Trophoblast cell (in vitro differentiated cells and primary cell): ENCODE measurements around the gene PNCK.

Source experiments
- DNase-seq, 2 donors: peaks; one replicate each; pipeline ENCODE4 v3.0.0-alpha.2; 2016
- H2AFZ ChIP-seq: 2 replicates; pipeline ENCODE4 v1.6.1; 2013; ENCODE audit warnings: low read length, moderate library complexity, mild to moderate bottlenecking; ENCODE audit not compliant: insufficient read depth, poor library complexity
- H2AK5ac ChIP-seq: 2 replicates; pipeline ENCODE4 v1.6.1; 2013; ENCODE audit warnings: mild to moderate bottlenecking, low read length
- H2BK120ac ChIP-seq: 2 replicates; pipeline ENCODE4 v1.6.1; 2013; ENCODE audit warnings: low read length, mild to moderate bottlenecking, moderate library complexity; ENCODE audit not compliant: insufficient read depth, poor library complexity
- H2BK12ac ChIP-seq: 2 replicates; pipeline ENCODE4 v1.6.1; 2013; ENCODE audit warnings: mild to moderate bottlenecking, low read length, moderate library complexity
- H2BK5ac ChIP-seq: 2 replicates; pipeline ENCODE4 v1.6.1; 2013; ENCODE audit warnings: low read length, low read depth, moderate library complexity, mild to moderate bottlenecking; ENCODE audit not compliant: poor library complexity
- H3K14ac ChIP-seq: 2 replicates; pipeline ENCODE4 v1.6.1; 2013; ENCODE audit warnings: mild to moderate bottlenecking, low read length
- H3K18ac ChIP-seq: 2 replicates; pipeline ENCODE4 v1.6.1; 2013; ENCODE audit warnings: mild to moderate bottlenecking, low read length
- H3K23ac ChIP-seq: 2 replicates; pipeline ENCODE4 v1.6.1; 2013; ENCODE audit warnings: low read length
- H3K27ac ChIP-seq: 2 replicates; pipeline ENCODE4 v1.5.1; 2013; ENCODE audit warnings: low read depth, mild to moderate bottlenecking, inconsistent platforms, low read length, moderate library complexity
- H3K27me3 ChIP-seq: 2 replicates; pipeline ENCODE4 v1.6.1; 2013; ENCODE audit warnings: inconsistent platforms, mild to moderate bottlenecking, low read length, moderate library complexity; ENCODE audit not compliant: insufficient read depth
- H3K36me3 ChIP-seq, 2 experiments: 1 replicate in 1 of 2; 2 replicates in 1 of 2; pipeline ENCODE4 v1.6.1; 2013; ENCODE audit warnings: low read length in 2 of 2, mild to moderate bottlenecking in 2 of 2, moderate library complexity in 1 of 2; ENCODE audit not compliant: insufficient read depth in 2 of 2, control insufficient read depth in 1 of 2
- H3K4ac ChIP-seq: 2 replicates; pipeline ENCODE4 v1.6.1; 2013; ENCODE audit warnings: low read depth, mild to moderate bottlenecking, low read length, moderate library complexity
- H3K4me1 ChIP-seq, 2 experiments: 1 replicate in 1 of 2; 2 replicates in 1 of 2; pipeline ENCODE4 v1.6.1; 2013; ENCODE audit warnings: low read length in 2 of 2, mild to moderate bottlenecking in 2 of 2, moderate library complexity in 1 of 2; ENCODE audit not compliant: insufficient read depth in 2 of 2, control insufficient read depth in 1 of 2
- H3K4me2 ChIP-seq: 2 replicates; pipeline ENCODE4 v1.6.1; 2013; ENCODE audit warnings: inconsistent platforms, mild to moderate bottlenecking, low read length, moderate library complexity
- H3K4me3 ChIP-seq: 2 replicates; pipeline ENCODE4 v1.5.1; 2013; ENCODE audit warnings: mild to moderate bottlenecking, low read depth, low read length, inconsistent platforms
- H3K79me1 ChIP-seq: one replicate; pipeline ENCODE4 v1.6.1; 2013; ENCODE audit warnings: low read length
- H3K79me2 ChIP-seq: 2 replicates; pipeline ENCODE4 v1.6.1; 2013; ENCODE audit warnings: low read length, mild to moderate bottlenecking; ENCODE audit not compliant: control insufficient read depth, insufficient read depth, poor library complexity
- H3K9ac ChIP-seq: 2 replicates; pipeline ENCODE4 v1.6.1; 2013; ENCODE audit warnings: mild to moderate bottlenecking, low read length
- H3K9me3 ChIP-seq: 2 replicates; pipeline ENCODE4 v1.6.1; 2013; ENCODE audit warnings: low read depth, mild to moderate bottlenecking, control low read depth, inconsistent platforms, low read length; ENCODE audit not compliant: insufficient read depth
- H4K12ac ChIP-seq: 2 replicates; pipeline ENCODE4 v1.6.1; 2013; ENCODE audit warnings: low read depth, mild to moderate bottlenecking, low read length, moderate library complexity
- H4K8ac ChIP-seq: 2 replicates; pipeline ENCODE4 v1.6.1; 2013; ENCODE audit warnings: low read depth, mild to moderate bottlenecking, low read length, moderate library complexity
- H4K91ac ChIP-seq: one replicate; pipeline ENCODE4 v1.6.1; 2013; ENCODE audit warnings: low read depth, mild to moderate bottlenecking, low read length, moderate library complexity
- WGBS: extraction: QIAGEN DNeasy Blood & Tissue Kit; methylation state at CpG from one replicate; pipeline ENCODE4 v1.1.7; 2013; ENCODE audit warnings: missing lambda C conversion rate; ENCODE audit not compliant: insufficient read length, insufficient coverage; ENCODE audit errors: extremely low coverage; 5-methylcytosine and 5-hydroxymethylcytosine counted together

The PNCK gene

DNA sequence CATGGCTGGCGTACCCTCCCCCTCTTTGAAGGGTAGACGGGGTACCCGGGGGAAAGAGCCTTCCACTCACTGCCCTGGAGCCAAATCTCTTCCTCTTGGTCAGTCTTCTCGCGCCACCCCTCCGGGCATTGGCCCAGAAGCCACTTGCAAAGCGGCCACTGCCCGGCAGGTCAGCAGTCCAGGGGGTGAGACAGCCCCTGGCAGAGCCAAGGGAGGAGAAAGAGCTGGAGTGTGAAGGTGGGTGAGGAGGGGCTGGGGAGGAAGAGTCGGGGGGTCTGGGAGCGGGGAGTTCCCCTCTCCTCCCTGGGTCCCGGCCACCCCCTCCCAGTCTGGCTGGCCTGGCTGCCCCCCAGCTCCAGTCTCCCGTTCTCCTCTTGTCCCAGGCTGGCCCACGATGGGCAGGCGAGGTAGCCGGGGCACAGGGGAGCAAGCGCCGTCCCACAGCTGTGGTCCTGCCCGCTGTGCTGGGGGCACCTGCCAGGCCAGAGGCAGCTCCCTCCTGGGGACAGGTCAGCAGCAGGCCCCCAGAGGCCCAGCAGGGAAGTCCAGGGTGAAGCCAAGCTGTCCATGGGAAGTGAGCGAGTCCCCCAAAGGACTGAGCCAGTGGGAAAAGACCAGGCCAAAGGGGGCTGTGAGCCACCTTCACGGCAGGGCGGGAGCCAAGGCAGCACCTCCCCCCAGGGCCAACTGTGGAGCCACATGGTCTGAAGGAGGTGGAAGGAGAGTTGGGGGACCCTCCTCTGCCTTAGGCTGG is 48.2 kb downstream of the PNCK start:
- Histone ChIP-seq H3K4me1 (no peaks in the 10 kb centered on the region), H3K4me3 (no peak overlapping the region), H3K9me3 (no peaks in the 10 kb centered on the region), H4K12ac (no peak overlapping the region), H4K8ac (no peak overlapping the region), H4K91ac (no peak overlapping the region), H3K79me2 (no peaks in the 10 kb centered on the region), H2BK120ac (no peak overlapping the region), H3K14ac (no peak overlapping the region), H3K4ac (no peak overlapping the region), H3K23ac (no peak overlapping the region), H3K27me3 (no peaks in the 10 kb centered on the region), H2BK5ac (no peak overlapping the region), H2AK5ac (no peak overlapping the region), H3K18ac (no peak overlapping the region), H2BK12ac (no peak overlapping the region), H3K27ac (no peak overlapping the region), H2AFZ (no peak overlapping the region), H3K9ac (no peak overlapping the region), H3K4me2 (no peak overlapping the region), H3K36me3 (no peaks in the 10 kb centered on the region), H3K79me1 (no peaks in the 10 kb centered on the region)
- WGBS, result no CpG with 5 or more reads among the region's 21 CpGs
- no peak for DNase-seq

DNA sequence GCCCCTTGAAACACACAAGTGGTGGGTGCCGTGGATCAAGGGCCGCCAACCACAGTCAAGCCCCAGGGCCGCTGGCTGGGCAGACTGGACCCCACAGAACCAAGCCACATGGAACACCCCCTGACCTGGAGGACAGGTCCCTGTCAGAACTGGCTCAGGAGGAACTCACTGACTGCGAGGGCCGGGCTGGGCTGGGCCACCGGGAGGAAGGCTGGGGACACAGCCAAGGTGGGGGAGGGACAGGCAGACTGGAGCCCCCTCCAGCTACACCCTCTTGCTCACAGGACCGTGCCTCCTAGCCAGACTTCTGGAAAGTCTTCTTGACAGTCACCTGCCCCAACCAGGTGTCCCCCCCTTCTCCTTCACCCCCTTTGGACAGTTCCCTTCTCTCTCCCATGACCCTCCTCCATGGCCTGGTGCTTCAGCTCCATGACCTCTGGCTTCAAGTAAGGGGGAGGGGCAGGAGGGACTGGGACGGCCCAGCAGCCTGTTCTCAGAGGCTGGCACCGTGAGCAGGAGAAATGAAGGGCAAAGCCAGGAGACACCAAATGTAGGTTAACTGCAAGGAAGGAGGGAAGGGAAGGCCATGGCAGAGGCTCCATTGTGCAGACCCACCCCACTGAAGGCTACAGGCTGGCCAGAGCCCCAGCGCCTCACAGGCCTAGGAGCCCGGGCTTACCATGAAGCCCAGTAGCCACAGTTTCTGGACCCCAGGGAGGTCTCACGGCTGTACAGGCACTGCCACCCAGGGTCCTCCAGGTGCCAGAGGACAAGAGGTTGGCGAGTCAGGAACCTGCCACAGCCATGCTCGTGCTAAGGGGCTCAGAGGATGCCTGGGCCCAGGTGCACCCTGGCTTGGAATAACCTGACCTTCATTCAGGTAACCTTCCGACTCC is 49.2 kb downstream of the PNCK start:
- Histone ChIP-seq H3K9ac (no peak overlapping the region), H3K36me3 (no peaks in the 10 kb centered on the region), H3K4ac (no peak overlapping the region), H3K9me3 (no peaks in the 10 kb centered on the region), H3K4me2 (no peak overlapping the region), H2BK120ac (no peak overlapping the region), H2AFZ (no peak overlapping the region), H2BK5ac (no peak overlapping the region), H3K4me1 (no peaks in the 10 kb centered on the region), H3K18ac (no peak overlapping the region), H3K14ac (no peak overlapping the region), H4K91ac (no peak overlapping the region), H3K4me3 (no peak overlapping the region), H2AK5ac (no peak overlapping the region), H3K23ac (no peak overlapping the region), H3K27me3 (no peaks in the 10 kb centered on the region), H3K79me2 (no peaks in the 10 kb centered on the region), H3K79me1 (no peaks in the 10 kb centered on the region), H4K12ac (no peak overlapping the region), H4K8ac (no peak overlapping the region), H3K27ac (no peak overlapping the region), H2BK12ac (no peak overlapping the region)
- DNase-seq, result no peak
- WGBS, result no CpG with 5 or more reads among the region's 15 CpGs

DNA sequence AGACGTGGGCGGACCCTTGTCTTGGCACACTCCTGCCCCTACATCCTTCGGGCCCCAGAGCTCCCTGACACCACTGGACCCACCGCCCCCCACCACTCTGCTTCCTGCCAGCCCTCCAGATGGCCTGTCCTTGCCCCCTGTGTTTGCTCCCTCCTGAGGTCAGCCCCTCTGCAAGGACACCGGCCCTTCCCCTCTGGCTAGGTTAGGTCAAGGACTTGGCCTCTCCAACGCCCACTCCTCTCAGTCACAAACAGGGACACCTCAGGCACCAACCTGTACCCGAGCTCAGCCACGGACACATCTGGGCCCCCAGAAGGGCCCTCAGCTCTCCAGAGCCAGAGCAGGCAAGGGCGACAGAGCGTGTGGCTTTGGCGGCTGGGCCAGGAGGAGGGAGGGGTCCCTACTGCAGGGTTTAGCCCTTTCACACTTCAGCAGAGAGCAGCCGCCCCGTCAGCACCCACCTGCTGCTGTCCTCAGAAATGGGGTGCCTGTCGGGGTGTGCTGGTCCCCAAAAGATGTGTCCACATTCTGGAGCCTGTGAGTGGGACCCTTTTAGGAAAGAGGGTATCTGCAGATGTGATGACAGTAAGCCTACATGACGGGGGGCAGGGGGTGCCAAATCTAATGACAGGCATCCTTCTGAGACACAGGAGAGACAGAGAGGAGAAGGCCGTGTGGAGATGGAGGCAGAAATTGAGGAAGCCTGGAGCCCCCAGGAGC is 50.1 kb downstream of the PNCK start:
- Histone ChIP-seq H3K4me3 (no peak overlapping the region), H2AK5ac (no peak overlapping the region), H4K91ac (no peak overlapping the region), H3K27ac (no peak overlapping the region), H3K9me3 (no peaks in the 10 kb centered on the region), H3K9ac (no peak overlapping the region), H3K79me1 (no peaks in the 10 kb centered on the region), H3K14ac (no peak overlapping the region), H3K18ac (no peak overlapping the region), H2BK12ac (no peak overlapping the region), H3K27me3 (no peaks in the 10 kb centered on the region), H3K23ac (no peak overlapping the region), H4K8ac (no peak overlapping the region), H4K12ac (no peak overlapping the region), H3K4me1 (no peaks in the 10 kb centered on the region), H2AFZ (no peak overlapping the region), H3K4ac (no peak overlapping the region), H3K79me2 (no peaks in the 10 kb centered on the region), H2BK120ac (no peak overlapping the region), H3K36me3 (no peaks in the 10 kb centered on the region), H3K4me2 (no peak overlapping the region), H2BK5ac (no peak overlapping the region)
- no CpG with 5 or more reads among the region's 16 CpGs for WGBS
- DNase-seq, result no peak

DNA sequence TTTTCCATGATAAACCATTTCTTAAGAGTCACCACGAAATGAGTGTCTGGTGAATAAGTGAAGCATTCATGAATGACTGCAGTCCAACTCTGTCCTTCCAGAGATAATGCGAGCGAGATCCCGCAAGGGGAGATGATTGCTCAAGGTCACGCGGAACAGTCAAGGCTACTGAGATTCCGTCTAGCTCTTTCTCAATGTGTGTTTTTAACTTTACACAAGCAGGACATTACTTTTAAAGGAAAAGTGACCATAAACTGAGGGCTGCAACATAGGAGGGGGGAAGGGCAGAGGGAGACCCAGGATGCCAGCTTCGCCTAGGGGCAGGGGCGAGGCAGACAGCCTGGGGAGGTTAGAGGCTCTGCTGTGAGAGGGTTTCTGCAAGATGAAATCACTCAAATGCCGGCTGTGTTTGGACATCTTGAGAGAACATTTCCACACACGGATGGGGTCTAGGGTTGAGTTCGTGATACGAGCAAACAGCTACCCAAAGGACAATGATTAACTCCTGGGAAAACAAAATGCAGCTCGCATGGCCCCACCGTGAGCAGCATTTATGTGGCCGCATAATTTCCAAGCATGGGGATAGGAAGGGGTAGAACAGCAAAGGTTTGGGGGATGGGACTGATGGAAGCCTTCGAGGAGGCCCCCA is 50.8 kb downstream of the PNCK start:
- H3K14ac ChIP-seq, result no peak overlapping the region
- H3K4ac ChIP-seq, result no peak overlapping the region
- H3K27me3 ChIP-seq, result no peaks in the 10 kb centered on the region
- no peak overlapping the region for H4K12ac ChIP-seq
- no peak overlapping the region for H3K4me2 ChIP-seq
- H3K23ac ChIP-seq, result no peak overlapping the region
- H3K18ac ChIP-seq, result no peak overlapping the region
- no peaks in the 10 kb centered on the region for H3K79me1 ChIP-seq
- H3K9ac ChIP-seq, result no peak overlapping the region
- H2BK12ac ChIP-seq, result no peak overlapping the region
- H3K79me2 ChIP-seq, result no peaks in the 10 kb centered on the region
- H3K4me3 ChIP-seq, result no peak overlapping the region
- H3K4me1 ChIP-seq, result no peaks in the 10 kb centered on the region
- no peak for DNase-seq
- H3K27ac ChIP-seq, result no peak overlapping the region
- no peak overlapping the region for H2BK120ac ChIP-seq
- no peaks in the 10 kb centered on the region for H3K36me3 ChIP-seq
- WGBS, result no CpG with 5 or more reads among the region's 17 CpGs
- H4K91ac ChIP-seq, result no peak overlapping the region
- no peak overlapping the region for H2AK5ac ChIP-seq
- H2BK5ac ChIP-seq, result no peak overlapping the region
- no peak overlapping the region for H2AFZ ChIP-seq
- H4K8ac ChIP-seq, result no peak overlapping the region
- no peaks in the 10 kb centered on the region for H3K9me3 ChIP-seq
